ENCODE data around the gene SFN. TPM values are rescaled to one million over a fixed set of nuclear protein-coding genes. Genes with fewer than 3 reads are reported as not detected.
A peak's percentile ranks its signal among the peaks of the same experiment; 100 is the strongest.

Gene SFN
- total and polyA plus RNA-seq, 2 of the 13 experiments (the other 11 are each of a cell fraction or from before 2014, with no cell fraction given), result 4.3 to 5.6 TPM

- TF ChIP-seq, protein P1, sequence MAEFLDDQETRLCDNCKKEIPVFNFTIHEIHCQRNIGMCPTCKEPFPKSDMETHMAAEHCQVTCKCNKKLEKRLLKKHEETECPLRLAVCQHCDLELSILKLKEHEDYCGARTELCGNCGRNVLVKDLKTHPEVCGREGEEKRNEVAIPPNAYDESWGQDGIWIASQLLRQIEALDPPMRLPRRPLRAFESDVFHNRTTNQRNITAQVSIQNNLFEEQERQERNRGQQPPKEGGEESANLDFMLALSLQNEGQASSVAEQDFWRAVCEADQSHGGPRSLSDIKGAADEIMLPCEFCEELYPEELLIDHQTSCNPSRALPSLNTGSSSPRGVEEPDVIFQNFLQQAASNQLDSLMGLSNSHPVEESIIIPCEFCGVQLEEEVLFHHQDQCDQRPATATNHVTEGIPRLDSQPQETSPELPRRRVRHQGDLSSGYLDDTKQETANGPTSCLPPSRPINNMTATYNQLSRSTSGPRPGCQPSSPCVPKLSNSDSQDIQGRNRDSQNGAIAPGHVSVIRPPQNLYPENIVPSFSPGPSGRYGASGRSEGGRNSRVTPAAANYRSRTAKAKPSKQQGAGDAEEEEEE (CRISPR knock-in tag; IDR thresholded peaks at IDR 0.05; ENCODE audit: borderline replicate concordance), result peak; percentile 73; the same call in 1 of the 2 replicates
- TF ChIP-seq ZNF788 (CRISPR knock-in tag; IDR thresholded peaks at IDR 0.05; ENCODE audit: borderline replicate concordance) (peak; percentile 94), RBFOX2 (IDR thresholded peaks at IDR 0.05; ENCODE audit: low read depth, low read length) (peak; percentile 95), ZNF891 (CRISPR knock-in tag; IDR thresholded peaks at IDR 0.05) (peak; percentile 89), PLRG1 (conservative IDR thresholded peaks at IDR 0.05) (no peak), MTERF4 (CRISPR knock-in tag; IDR thresholded peaks at IDR 0.05) (peak; percentile 76; the same call in 1 of the 2 replicates), ZNF441 (CRISPR knock-in tag; IDR thresholded peaks at IDR 0.05; ENCODE audit: borderline replicate concordance) (peak; percentile 78; the same call in 1 of the 2 replicates), ZNF879 (CRISPR knock-in tag; IDR thresholded peaks at IDR 0.05) (no peak), TP53 (CRISPR knock-in tag; conservative IDR thresholded peaks at IDR 0.05) (no peak; the same call in 1 of the 2 replicates), NR2C2 (CRISPR knock-in tag; IDR thresholded peaks at IDR 0.05; ENCODE audit: borderline replicate concordance) (peak; percentile 75), CHCHD3 (CRISPR knock-in tag; IDR thresholded peaks at IDR 0.05) (peak; percentile 88), CEBPG (CRISPR knock-in tag; IDR thresholded peaks at IDR 0.05) (peak; percentile 23; the same call in 1 of the 2 replicates), CBFB (CRISPR knock-in tag; IDR thresholded peaks at IDR 0.05) (peak; percentile 78), SMARCC2 (IDR thresholded peaks at IDR 0.05) (no peak), FOXA3 (CRISPR knock-in tag; IDR thresholded peaks at IDR 0.05) (peak; percentile 47)
- TF ChIP-seq, protein P2, sequence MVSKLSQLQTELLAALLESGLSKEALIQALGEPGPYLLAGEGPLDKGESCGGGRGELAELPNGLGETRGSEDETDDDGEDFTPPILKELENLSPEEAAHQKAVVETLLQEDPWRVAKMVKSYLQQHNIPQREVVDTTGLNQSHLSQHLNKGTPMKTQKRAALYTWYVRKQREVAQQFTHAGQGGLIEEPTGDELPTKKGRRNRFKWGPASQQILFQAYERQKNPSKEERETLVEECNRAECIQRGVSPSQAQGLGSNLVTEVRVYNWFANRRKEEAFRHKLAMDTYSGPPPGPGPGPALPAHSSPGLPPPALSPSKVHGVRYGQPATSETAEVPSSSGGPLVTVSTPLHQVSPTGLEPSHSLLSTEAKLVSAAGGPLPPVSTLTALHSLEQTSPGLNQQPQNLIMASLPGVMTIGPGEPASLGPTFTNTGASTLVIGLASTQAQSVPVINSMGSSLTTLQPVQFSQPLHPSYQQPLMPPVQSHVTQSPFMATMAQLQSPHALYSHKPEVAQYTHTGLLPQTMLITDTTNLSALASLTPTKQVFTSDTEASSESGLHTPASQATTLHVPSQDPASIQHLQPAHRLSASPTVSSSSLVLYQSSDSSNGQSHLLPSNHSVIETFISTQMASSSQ (IDR thresholded peaks at IDR 0.05; ENCODE audit: low read depth), result no peak
- TF ChIP-seq, protein P2 (CRISPR knock-in tag; IDR thresholded peaks at IDR 0.05; ENCODE audit: borderline replicate concordance), result peak; percentile 66; the same call in 1 of the 2 replicates
- TF ChIP-seq, protein P3, sequence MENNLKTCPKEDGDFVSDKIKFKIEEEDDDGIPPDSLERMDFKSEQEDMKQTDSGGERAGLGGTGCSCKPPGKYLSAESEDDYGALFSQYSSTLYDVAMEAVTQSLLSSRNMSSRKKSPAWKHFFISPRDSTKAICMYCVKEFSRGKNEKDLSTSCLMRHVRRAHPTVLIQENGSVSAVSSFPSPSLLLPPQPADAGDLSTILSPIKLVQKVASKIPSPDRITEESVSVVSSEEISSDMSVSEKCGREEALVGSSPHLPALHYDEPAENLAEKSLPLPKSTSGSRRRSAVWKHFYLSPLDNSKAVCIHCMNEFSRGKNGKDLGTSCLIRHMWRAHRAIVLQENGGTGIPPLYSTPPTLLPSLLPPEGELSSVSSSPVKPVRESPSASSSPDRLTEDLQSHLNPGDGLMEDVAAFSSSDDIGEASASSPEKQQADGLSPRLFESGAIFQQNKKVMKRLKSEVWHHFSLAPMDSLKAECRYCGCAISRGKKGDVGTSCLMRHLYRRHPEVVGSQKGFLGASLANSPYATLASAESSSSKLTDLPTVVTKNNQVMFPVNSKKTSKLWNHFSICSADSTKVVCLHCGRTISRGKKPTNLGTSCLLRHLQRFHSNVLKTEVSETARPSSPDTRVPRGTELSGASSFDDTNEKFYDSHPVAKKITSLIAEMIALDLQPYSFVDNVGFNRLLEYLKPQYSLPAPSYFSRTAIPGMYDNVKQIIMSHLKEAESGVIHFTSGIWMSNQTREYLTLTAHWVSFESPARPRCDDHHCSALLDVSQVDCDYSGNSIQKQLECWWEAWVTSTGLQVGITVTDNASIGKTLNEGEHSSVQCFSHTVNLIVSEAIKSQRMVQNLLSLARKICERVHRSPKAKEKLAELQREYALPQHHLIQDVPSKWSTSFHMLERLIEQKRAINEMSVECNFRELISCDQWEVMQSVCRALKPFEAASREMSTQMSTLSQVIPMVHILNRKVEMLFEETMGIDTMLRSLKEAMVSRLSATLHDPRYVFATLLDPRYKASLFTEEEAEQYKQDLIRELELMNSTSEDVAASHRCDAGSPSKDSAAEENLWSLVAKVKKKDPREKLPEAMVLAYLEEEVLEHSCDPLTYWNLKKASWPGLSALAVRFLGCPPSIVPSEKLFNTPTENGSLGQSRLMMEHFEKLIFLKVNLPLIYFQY (CRISPR knock-in tag; IDR thresholded peaks at IDR 0.05; ENCODE audit: borderline replicate concordance), result no peak
Observed at GRCh38 chr1:26889551-26890466, 26.9 kb downstream of the SFN start, which contains the start of gene GPN2 (continued).

Measured in HepG2 (cell line).